HepG2 (cell line): ENCODE data around the gene COMP. TPM values are rescaled to one million over a fixed set of nuclear protein-coding genes. Genes with fewer than 3 reads are reported as not detected.

Source experiments
- ATAC-seq: fragments of 200-7000 bp; cut with Tn5 transposase; 3 replicates; pipeline ENCODE4 v1.9.1; 2020; ENCODE audit warnings: mild to moderate bottlenecking, moderate library complexity
- BruUV-seq: library from RNA; stranded (reverse); fragments of 400-500 nt; replicated peaks from 2 replicates; lab custom pipeline; 2021; lab: Mats Ljungman, UMichigan
- CTCF ChIA-PET: fragments of 300-600 bp; formaldehyde crosslinking; extraction: SDS; loops from one replicate; lab custom pipeline; 2021; ENCODE audit warnings: low total read pairs, inconsistent platforms, low intra/inter-chr PET ratio; lab: Yijun Ruan, JAX
- POLR2A ChIA-PET: fragments of 350-600 bp; sonication (Branson Sonifier 250); formaldehyde crosslinking; loops from one replicate; lab custom pipeline; 2020; ENCODE audit warnings: antibody characterized with exemption, inconsistent platforms; lab: Yijun Ruan, JAX
- DNase-seq: peaks from one replicate; pipeline ENCODE4 v3.0.0-alpha.2; 2015; ENCODE audit warnings: low spot score
- FAIRE-seq: peaks from 3 replicates; lab custom pipeline; 2011; peaks lifted over from hg19 to GRCh38; lab: Jason Lieb, UNC
- H2AFZ ChIP-seq: one replicate; pipeline ENCODE4 v1.6.1; 2011; ENCODE audit warnings: low read length, inconsistent platforms
- H3K27ac ChIP-seq: fragments of 300-600 bp; 3 replicates; pipeline ENCODE4 v1.8.0; 2011; ENCODE audit warnings: mixed run types, mild to moderate bottlenecking, mixed read lengths, low read length, inconsistent platforms; ENCODE audit not compliant: insufficient read depth; ENCODE audit errors: extremely low read length
- H3K27me3 ChIP-seq, 2 experiments: fragments of 200-600 bp in 1 of 2; 2 replicates in 1 of 2; 3 replicates in 1 of 2; pipeline versions ENCODE4 v1.6.0 to v1.8.0; 2011; ENCODE audit warnings: low read length in 2 of 2, mild to moderate bottlenecking in 2 of 2, moderate library complexity in 2 of 2, inconsistent platforms in 1 of 2; ENCODE audit not compliant: insufficient read depth in 2 of 2, control insufficient read depth in 1 of 2
- H3K36me3 ChIP-seq, 2 experiments: fragments of 200-600 bp in 1 of 2; replicated peaks in 1 of 2; 2 replicates in 1 of 2; 3 replicates in 1 of 2; pipeline versions ENCODE4 v1.5.1 to v1.8.0; 2011; ENCODE audit warnings: low read length in 2 of 2, inconsistent platforms in 1 of 2; ENCODE audit not compliant: insufficient read depth in 2 of 2, control insufficient read depth in 1 of 2
- H3K4me1 ChIP-seq: 2 replicates; pipeline ENCODE4 v1.5.1; 2012; ENCODE audit warnings: low read length, inconsistent platforms; ENCODE audit not compliant: insufficient read depth
- H3K4me2 ChIP-seq: 2 replicates; pipeline ENCODE4 v1.6.0; 2011; ENCODE audit warnings: low read depth, low read length, inconsistent platforms
- H3K4me3 ChIP-seq, 3 experiments: fragments of 200-600 bp in 1 of 3; sonication (generic), shearing (Covaris generic) in 1 of 3; replicated peaks in 1 of 3; 2 replicates each; pipeline ENCODE4 v1.5.1; 2011 to 2016; ENCODE audit warnings: low read length in 3 of 3, inconsistent platforms in 2 of 3, low read depth in 2 of 3, mild to moderate bottlenecking in 2 of 3, control low read depth in 1 of 3, mixed read lengths in 1 of 3; ENCODE audit not compliant: insufficient read depth in 1 of 3
- H3K79me2 ChIP-seq: one replicate; pipeline ENCODE4 v1.6.1; 2011; ENCODE audit warnings: low read length, inconsistent platforms; ENCODE audit not compliant: insufficient read depth
- H3K9ac ChIP-seq: 2 replicates; pipeline ENCODE4 v1.6.0; 2011; ENCODE audit warnings: mild to moderate bottlenecking, low read depth, low read length, inconsistent platforms; ENCODE audit not compliant: insufficient read depth
- H3K9me3 ChIP-seq: 2 replicates; pipeline ENCODE4 v1.5.1; 2012; ENCODE audit warnings: mild to moderate bottlenecking, low read length
- H4K20me1 ChIP-seq: 2 replicates; pipeline ENCODE4 v1.6.0; 2011; ENCODE audit warnings: inconsistent platforms, mild to moderate bottlenecking, low read length, moderate library complexity; ENCODE audit not compliant: insufficient read depth
- AGO2 ChIP-seq: fragments of 200-400 bp; formaldehyde crosslinking; optimal IDR thresholded peaks from 2 replicates; pipeline ENCODE3; 2017; ENCODE audit warnings: mild to moderate bottlenecking, low read depth, low read length, moderate library complexity
- EED ChIP-seq: sonication (generic); formaldehyde crosslinking; IDR thresholded peaks from 2 replicates; pipeline ENCODE4 v1.5.0; 2020; ENCODE audit warnings: mild to moderate bottlenecking, missing genetic modification reagents
- HNF4A ChIP-seq: sonication (generic); formaldehyde crosslinking; IDR thresholded peaks from 2 replicates; pipeline ENCODE4 v1.4.0; 2020; ENCODE audit warnings: missing genetic modification reagents
- HOXD1 ChIP-seq: sonication (generic); formaldehyde crosslinking; IDR thresholded peaks from 2 replicates; pipeline ENCODE4 v1.5.0; 2020; ENCODE audit warnings: missing genetic modification reagents
- NFIB ChIP-seq: sonication (generic); formaldehyde crosslinking; IDR thresholded peaks from 2 replicates; pipeline ENCODE4 v1.9.0; 2021; ENCODE audit warnings: missing genetic modification reagents, mild to moderate bottlenecking, borderline replicate concordance
- NFYB ChIP-seq: sonication (generic); formaldehyde crosslinking; IDR thresholded peaks from 2 replicates; pipeline ENCODE4 v1.4.0; 2020; ENCODE audit warnings: missing genetic modification reagents
- SNAPC2 ChIP-seq: sonication (generic); formaldehyde crosslinking; IDR thresholded peaks from 2 replicates; pipeline ENCODE4 v1.8.1; 2022; ENCODE audit warnings: mild to moderate bottlenecking, missing genetic modification reagents
- ZFP41 ChIP-seq: sonication (generic); formaldehyde crosslinking; IDR thresholded peaks from 2 replicates; pipeline ENCODE4 v1.4.0; 2020; ENCODE audit warnings: mild to moderate bottlenecking, missing genetic modification reagents, borderline replicate concordance
- ZNF160 ChIP-seq: sonication (generic); formaldehyde crosslinking; IDR thresholded peaks from 2 replicates; pipeline ENCODE4 v1.8.0; 2022; ENCODE audit warnings: mild to moderate bottlenecking, inconsistent platforms, missing genetic modification reagents
- ZNF780A ChIP-seq: sonication (generic); formaldehyde crosslinking; IDR thresholded peaks from 2 replicates; pipeline ENCODE4 v1.8.0; 2022; ENCODE audit warnings: mild to moderate bottlenecking, missing genetic modification reagents, moderate library complexity
- WGBS: methylation state at CpG from one replicate; pipeline ENCODE4 v1.1.6; 2017; ENCODE audit warnings: low lambda C conversion rate; 5-methylcytosine and 5-hydroxymethylcytosine counted together
- in situ Hi-C: cut with HindIII; loops from 2 replicates; pipeline ENCODE4 v1.10.0; 2017; ENCODE audit warnings: low pct_unique_long_range_greater_than_20kb; ENCODE audit not compliant: extremely low pct_ligation_motif_present
- intact Hi-C: fragments of 100-400 bp; cut with micrococcal nuclease; formaldehyde crosslinking; loops from one replicate; pipeline ENCODE4 v1.10.0; 2022; ENCODE audit not compliant: unreplicated experiment
- polyA plus RNA-seq, 8 experiments: library from polyadenylated mRNA; depleted of rRNA in 3 of 8; stranded (reverse) in 7 of 8; unstranded in 1 of 8; fragments of >200 nt; fragmentation: Illumina TruSeq in 4 of 8; extraction: Trizol in 4 of 8; gene quantifications; 2 replicates each; pipeline versions ENCODE4 v1.2.1 to v1.2.3, GENCODE V29; 2011 to 2016; ENCODE audit warnings: low read depth in 4 of 8, missing spikeins in 1 of 8, mixed read lengths in 1 of 8; ENCODE audit not compliant: insufficient read depth in 1 of 8
- total RNA-seq, 5 experiments: library from RNA; depleted of rRNA; stranded (reverse); fragments of >200 nt; fragmentation: Illumina TruSeq; extraction: Trizol; gene quantifications; 2 replicates each; pipeline ENCODE4 v1.2.3, GENCODE V29; 2016; ENCODE audit warnings: low read depth in 1 of 5
- TF ChIP-seq, protein P1 (sequence below): sonication (generic); formaldehyde crosslinking; IDR thresholded peaks from 2 replicates; pipeline ENCODE4 v1.4.0; 2020; ENCODE audit warnings: missing genetic modification reagents
- TF ChIP-seq, protein P2 (sequence below): sonication (generic); formaldehyde crosslinking; IDR thresholded peaks from 2 replicates; pipeline ENCODE4 v1.9.0; 2022; ENCODE audit warnings: missing genetic modification reagents, mild to moderate bottlenecking, borderline replicate concordance
- TF ChIP-seq, protein P3 (sequence below): sonication (generic); formaldehyde crosslinking; IDR thresholded peaks from 2 replicates; pipeline ENCODE4 v1.9.0; 2021; ENCODE audit warnings: missing genetic modification reagents, borderline replicate concordance
- TF ChIP-seq, protein P4 (sequence below): sonication (generic); formaldehyde crosslinking; IDR thresholded peaks from 2 replicates; pipeline ENCODE4 v1.4.0; 2020; ENCODE audit warnings: missing genetic modification reagents, borderline replicate concordance
- TF ChIP-seq, protein P5 (sequence below): sonication (generic); formaldehyde crosslinking; IDR thresholded peaks from 2 replicates; pipeline ENCODE4 v1.8.1; 2023; ENCODE audit warnings: mild to moderate bottlenecking, missing genetic modification reagents

COMP gene
- total and polyA plus RNA-seq, 2 of the 13 experiments (the other 11 are each of a cell fraction or from before 2014, with no cell fraction given), result 0.04 to 0.13 TPM

DNA sequence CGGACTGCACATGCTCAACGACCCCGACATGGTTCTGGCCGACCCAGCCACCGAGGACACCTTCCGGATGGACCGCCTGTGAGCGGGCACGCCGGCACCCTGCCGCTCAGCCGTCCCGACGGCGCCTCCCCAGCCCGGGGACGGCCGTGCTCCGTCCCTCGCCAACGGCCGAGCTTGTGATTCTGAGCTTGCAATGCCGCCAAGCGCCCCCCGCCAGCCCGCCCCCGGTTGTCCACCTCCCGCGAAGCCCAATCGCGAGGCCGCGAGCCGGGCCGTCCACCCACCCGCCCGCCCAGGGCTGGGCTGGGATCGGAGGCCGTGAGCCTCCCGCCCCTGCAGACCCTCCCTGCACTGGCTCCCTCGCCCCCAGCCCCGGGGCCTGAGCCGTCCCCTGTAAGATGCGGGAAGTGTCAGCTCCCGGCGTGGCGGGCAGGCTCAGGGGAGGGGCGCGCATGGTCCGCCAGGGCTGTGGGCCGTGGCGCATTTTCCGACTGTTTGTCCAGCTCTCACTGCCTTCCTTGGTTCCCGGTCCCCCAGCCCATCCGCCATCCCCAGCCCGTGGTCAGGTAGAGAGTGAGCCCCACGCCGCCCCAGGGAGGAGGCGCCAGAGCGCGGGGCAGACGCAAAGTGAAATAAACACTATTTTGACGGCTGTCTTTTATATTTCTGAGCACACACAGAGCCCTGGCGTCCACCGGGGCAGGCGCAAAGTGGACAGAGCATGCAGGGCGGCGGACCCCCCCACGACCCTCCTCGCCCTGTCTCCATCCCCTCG, 13.6 kb downstream of the COMP start:
- Histone ChIP-seq H2AFZ (no peak overlapping the region), H3K36me3 (no peaks in the 10 kb centered on the region), H3K9me3 (no peaks in the 10 kb centered on the region), H3K79me2 (no peaks in the 10 kb centered on the region), H4K20me1 (no peaks in the 10 kb centered on the region), H3K9ac (no peak overlapping the region), H3K4me2 (no peak overlapping the region), H3K27me3 (0 out of 5 replicates have a peak, but pooled peaks cover 0 to 8% of the 10 kb centered on the region in 2 experiments), H3K4me3 (no peak overlapping the region), H3K4me1 (peaks cover 30% of the 10 kb centered on the region), H3K27ac (no peak overlapping the region)
- no TSS peak for BruUV-seq
- ChIA-PET CTCF (no interaction called here), POLR2A (no interaction called here)
- DNase-seq (no peak), FAIRE-seq (no peak), ATAC-seq (no peak)
- 95% methylated on average over 65 of the region's 71 CpGs for WGBS
- intact Hi-C loops, result no loop called here
- in situ Hi-C loops, result no loop called here
- peak; percentile 90 for TF ChIP-seq AGO2
- TF ChIP-seq NFYB (CRISPR knock-in tag), result no peak
- no peak for TF ChIP-seq HNF4A (CRISPR knock-in tag)
- no peak for TF ChIP-seq SNAPC2
- no peak for TF ChIP-seq ZNF160 (CRISPR knock-in tag)
- TF ChIP-seq, protein P1, sequence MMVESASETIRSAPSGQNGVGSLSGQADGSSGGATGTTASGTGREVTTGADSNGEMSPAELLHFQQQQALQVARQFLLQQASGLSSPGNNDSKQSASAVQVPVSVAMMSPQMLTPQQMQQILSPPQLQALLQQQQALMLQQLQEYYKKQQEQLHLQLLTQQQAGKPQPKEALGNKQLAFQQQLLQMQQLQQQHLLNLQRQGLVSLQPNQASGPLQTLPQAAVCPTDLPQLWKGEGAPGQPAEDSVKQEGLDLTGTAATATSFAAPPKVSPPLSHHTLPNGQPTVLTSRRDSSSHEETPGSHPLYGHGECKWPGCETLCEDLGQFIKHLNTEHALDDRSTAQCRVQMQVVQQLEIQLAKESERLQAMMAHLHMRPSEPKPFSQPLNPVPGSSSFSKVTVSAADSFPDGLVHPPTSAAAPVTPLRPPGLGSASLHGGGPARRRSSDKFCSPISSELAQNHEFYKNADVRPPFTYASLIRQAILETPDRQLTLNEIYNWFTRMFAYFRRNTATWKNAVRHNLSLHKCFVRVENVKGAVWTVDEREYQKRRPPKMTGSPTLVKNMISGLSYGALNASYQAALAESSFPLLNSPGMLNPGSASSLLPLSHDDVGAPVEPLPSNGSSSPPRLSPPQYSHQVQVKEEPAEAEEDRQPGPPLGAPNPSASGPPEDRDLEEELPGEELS (CRISPR knock-in tag), result no peak
- TF ChIP-seq ZFP41 (CRISPR knock-in tag), result no peak
- TF ChIP-seq, protein P2, sequence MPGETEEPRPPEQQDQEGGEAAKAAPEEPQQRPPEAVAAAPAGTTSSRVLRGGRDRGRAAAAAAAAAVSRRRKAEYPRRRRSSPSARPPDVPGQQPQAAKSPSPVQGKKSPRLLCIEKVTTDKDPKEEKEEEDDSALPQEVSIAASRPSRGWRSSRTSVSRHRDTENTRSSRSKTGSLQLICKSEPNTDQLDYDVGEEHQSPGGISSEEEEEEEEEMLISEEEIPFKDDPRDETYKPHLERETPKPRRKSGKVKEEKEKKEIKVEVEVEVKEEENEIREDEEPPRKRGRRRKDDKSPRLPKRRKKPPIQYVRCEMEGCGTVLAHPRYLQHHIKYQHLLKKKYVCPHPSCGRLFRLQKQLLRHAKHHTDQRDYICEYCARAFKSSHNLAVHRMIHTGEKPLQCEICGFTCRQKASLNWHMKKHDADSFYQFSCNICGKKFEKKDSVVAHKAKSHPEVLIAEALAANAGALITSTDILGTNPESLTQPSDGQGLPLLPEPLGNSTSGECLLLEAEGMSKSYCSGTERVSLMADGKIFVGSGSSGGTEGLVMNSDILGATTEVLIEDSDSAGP (CRISPR knock-in tag), result no peak
- TF ChIP-seq, protein P3, sequence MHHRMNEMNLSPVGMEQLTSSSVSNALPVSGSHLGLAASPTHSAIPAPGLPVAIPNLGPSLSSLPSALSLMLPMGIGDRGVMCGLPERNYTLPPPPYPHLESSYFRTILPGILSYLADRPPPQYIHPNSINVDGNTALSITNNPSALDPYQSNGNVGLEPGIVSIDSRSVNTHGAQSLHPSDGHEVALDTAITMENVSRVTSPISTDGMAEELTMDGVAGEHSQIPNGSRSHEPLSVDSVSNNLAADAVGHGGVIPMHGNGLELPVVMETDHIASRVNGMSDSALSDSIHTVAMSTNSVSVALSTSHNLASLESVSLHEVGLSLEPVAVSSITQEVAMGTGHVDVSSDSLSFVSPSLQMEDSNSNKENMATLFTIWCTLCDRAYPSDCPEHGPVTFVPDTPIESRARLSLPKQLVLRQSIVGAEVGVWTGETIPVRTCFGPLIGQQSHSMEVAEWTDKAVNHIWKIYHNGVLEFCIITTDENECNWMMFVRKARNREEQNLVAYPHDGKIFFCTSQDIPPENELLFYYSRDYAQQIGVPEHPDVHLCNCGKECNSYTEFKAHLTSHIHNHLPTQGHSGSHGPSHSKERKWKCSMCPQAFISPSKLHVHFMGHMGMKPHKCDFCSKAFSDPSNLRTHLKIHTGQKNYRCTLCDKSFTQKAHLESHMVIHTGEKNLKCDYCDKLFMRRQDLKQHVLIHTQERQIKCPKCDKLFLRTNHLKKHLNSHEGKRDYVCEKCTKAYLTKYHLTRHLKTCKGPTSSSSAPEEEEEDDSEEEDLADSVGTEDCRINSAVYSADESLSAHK (CRISPR knock-in tag), result no peak
- TF ChIP-seq NFIB (CRISPR knock-in tag), result no peak
- TF ChIP-seq ZNF780A (CRISPR knock-in tag), result no peak
- no peak for TF ChIP-seq HOXD1 (CRISPR knock-in tag)
- TF ChIP-seq, protein P4, sequence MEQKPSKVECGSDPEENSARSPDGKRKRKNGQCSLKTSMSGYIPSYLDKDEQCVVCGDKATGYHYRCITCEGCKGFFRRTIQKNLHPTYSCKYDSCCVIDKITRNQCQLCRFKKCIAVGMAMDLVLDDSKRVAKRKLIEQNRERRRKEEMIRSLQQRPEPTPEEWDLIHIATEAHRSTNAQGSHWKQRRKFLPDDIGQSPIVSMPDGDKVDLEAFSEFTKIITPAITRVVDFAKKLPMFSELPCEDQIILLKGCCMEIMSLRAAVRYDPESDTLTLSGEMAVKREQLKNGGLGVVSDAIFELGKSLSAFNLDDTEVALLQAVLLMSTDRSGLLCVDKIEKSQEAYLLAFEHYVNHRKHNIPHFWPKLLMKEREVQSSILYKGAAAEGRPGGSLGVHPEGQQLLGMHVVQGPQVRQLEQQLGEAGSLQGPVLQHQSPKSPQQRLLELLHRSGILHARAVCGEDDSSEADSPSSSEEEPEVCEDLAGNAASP (CRISPR knock-in tag), result no peak
- no peak for TF ChIP-seq EED
- TF ChIP-seq, protein P5, sequence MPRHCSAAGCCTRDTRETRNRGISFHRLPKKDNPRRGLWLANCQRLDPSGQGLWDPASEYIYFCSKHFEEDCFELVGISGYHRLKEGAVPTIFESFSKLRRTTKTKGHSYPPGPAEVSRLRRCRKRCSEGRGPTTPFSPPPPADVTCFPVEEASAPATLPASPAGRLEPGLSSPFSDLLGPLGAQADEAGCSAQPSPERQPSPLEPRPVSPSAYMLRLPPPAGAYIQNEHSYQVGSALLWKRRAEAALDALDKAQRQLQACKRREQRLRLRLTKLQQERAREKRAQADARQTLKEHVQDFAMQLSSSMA (CRISPR knock-in tag), result no peak
